GM12801 (cell line): ENCODE data around the gene RPP38.

ENCODE experiments used
- TF ChIP-seq, protein P1 (sequence below): IDR thresholded peaks from one replicate; pipeline ENCODE4 v1.5.1; 2011; ENCODE audit warnings: control low read depth; ENCODE audit not compliant: insufficient read length; ENCODE audit errors: extremely low read depth

RPP38 gene

DNA sequence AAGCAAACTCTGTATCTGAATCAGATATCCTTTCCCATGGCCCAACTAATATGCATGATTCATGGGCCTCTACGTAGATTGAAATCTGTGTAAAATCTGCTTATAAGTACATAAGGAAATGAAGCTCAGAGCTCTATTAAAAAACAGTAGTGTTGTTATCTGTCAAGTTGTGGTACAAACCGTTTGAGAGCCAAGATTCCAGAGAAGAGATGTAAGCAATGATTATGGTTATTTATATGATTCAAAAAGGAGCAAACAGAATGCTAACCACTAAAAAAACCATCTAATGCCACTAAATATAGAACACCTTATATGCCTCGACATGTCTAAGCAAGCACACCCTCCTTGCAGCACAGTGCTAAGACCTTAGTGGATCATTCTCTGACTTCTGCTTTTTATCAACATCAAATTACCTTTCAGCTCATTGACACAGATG, 26.6 kb downstream of the RPP38 start:
- TF ChIP-seq, protein P1, sequence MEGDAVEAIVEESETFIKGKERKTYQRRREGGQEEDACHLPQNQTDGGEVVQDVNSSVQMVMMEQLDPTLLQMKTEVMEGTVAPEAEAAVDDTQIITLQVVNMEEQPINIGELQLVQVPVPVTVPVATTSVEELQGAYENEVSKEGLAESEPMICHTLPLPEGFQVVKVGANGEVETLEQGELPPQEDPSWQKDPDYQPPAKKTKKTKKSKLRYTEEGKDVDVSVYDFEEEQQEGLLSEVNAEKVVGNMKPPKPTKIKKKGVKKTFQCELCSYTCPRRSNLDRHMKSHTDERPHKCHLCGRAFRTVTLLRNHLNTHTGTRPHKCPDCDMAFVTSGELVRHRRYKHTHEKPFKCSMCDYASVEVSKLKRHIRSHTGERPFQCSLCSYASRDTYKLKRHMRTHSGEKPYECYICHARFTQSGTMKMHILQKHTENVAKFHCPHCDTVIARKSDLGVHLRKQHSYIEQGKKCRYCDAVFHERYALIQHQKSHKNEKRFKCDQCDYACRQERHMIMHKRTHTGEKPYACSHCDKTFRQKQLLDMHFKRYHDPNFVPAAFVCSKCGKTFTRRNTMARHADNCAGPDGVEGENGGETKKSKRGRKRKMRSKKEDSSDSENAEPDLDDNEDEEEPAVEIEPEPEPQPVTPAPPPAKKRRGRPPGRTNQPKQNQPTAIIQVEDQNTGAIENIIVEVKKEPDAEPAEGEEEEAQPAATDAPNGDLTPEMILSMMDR, result no peak

DNA sequence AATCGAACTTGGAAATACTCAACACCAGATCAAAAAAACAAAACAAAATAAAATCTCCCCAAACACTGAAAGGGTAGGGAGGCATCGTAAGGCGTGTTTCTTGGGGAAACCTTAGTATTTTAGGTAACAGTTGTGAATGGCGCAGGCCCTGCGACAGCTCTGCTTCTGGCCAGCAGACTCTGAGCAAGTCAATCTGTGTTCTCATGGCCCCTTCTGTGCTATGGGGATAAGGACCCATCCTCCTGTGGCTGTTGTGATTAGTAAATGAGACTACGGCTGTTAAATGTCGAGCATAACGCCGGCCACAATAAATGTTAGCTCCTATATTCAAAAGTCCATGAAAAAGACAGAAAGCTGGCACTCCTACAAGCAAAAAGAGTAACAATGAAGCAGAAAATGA, 27.0 kb downstream of the RPP38 start:
- TF ChIP-seq, protein P1, result no peak

DNA sequence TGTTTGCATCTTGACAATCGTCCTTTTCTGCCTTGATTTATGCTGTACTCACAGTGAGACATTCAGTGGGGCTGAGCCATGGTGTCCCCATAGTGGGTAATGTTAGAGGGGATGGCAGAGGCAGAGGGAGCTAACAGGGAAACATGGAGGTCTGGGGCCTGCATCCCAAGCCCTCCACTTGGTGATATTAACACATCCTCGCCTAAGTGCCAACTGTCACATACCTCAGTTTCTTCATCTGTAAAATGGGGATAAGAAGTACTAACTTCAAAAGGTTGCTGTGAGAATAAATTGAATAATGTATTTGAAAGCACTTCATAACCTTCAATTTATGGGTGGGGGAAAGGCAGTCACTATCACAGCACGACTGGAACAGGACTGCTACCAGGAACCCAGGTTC, 27.8 kb downstream of the RPP38 start:
- TF ChIP-seq, protein P1, result no peak

DNA sequence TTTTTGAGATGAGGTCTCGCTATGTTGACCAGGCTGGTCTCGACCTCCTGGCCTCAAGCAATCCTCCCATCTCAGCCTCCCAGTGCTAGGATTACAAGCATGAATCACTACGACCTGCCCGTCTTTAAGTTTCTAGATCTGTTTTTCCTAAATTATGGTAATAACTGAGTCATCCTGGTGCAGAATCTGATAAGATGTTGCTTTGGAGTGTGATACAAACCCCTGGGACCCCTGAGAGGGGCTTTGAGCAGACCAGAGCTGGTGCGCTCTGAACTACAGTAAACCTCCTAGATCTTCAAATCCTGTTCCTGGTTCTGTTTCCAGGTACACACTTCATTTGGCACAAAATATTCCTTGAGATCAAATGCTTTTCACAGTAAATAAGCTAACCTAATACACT, 34.2 kb downstream of the RPP38 start:
- TF ChIP-seq, protein P1, result no peak

DNA sequence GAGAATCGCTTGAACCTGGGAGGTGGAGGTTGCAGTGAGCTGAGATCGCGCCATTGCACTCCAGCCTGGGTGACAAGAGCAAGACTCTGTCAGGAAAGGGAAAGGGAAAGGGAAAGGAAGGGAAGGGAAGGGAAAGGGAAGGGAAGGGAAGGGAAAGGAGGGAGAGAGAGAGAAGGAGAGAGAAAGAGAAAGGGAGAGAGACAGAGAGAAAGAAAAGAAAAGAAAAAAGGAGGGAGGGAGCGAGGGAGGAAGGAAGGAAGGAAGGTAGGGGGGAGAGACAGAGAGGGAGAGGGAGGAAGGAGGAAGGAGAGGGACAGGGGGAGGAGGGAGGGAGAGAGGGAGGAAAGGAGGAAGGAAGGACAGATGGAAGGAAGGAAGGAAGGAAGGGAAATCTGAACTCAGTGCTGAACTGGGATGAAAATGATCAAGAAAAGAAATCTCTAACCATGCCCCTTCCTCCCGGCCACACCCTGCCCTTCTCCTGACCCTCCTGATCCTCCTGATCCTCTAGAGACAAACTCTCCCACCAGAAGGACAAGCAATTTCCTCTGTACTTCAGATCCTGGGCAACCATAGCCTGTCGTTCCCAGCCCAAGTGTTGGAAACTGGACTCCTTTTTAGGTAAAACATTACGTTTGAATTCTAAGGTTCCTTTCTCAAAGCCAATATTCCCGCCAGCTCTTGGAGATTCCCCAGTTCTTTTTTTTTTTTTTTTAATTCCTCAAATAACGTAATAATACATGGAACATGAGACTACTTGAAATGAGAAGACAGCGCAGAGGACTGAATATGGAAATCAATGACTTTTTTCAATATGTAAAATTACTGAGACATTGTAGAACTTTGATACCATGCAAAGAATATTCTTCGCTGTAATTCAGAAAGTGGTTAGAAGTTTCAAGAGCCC, 39.2 kb downstream of the RPP38 start:
- TF ChIP-seq, protein P1, result no peak

DNA sequence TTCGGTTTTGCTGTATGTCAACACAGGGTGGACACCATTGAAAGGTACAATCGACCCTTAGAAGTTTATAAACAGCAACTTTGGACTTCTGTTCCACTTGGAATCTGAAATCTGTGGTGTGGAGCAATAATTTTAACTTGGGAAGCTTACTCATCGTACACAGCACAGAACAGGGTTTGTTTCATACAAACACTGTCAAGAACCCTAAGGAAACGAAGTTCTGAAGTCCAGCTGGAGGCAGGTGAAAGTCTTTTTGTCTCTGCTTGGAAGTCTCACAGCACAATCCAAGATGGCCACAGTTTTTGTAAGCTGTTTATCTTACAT, 39.8 kb downstream of the RPP38 start:
- TF ChIP-seq, protein P1, result no peak

DNA sequence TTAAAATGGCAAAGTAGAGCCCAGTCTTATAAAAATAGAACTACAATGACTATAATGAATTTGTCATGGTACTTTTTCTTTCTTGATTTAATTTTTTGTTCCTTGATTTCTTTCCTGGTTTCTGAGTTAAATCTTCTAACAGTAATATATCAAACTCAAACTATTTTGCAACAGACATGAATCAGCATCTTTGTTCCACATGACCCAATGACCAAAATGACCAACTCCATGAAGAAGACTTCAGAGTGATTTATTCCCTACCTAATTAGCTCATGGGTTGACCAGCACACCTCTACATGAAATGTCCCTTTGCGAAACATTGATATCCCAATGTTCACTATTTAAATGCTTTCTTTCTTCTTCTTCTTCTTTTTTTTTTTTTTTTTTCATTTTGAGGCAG, 40.5 kb downstream of the RPP38 start:
- TF ChIP-seq, protein P1, result no peak

DNA sequence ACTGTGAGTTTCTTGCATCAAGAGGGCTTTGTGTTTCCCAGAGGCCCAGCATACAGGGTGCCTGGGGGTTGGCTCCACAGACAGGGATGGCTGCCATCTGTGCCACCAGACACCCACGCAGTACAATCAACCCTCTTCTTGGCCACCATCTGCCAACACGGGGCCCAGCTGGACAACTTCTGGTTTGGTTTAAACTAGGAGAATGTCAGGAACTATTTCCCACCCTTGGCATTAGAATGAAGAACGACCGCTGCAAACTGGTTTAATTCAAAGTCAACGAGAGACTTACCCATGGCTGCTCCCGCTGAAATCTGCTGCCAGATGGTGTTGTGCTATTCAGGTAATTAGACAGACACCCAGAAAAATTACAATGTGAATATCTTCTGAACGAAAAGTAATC, 43.5 kb downstream of the RPP38 start:
- TF ChIP-seq, protein P1, result no peak
